ENCODE measurements around the gene FIG4.

GRCh38 chr6:109791301-109791700 lies 100.2 kb downstream of the FIG4 start:
- no peak for TF ChIP-seq POLR2A (IDR thresholded peaks at IDR 0.05; ENCODE audit: borderline replicate concordance, extremely low read depth, insufficient read depth, insufficient read length)
- no peak for TF ChIP-seq CTCF (IDR thresholded peaks at IDR 0.05 in 2 of 3, conservative IDR thresholded peaks at IDR 0.05 in 1 of 3; ENCODE audit: borderline replicate concordance in 1 of 3, insufficient read depth in 1 of 3, low read depth in 2 of 3, low read length in 2 of 3)
- no peak for TF ChIP-seq EZH2phosphoT487 (IDR thresholded peaks at IDR 0.05; ENCODE audit: borderline replicate concordance)
- no peak for TF ChIP-seq EZH2 (IDR thresholded peaks at IDR 0.05)
- TF ChIP-seq YY1 (IDR thresholded peaks at IDR 0.05; ENCODE audit: extremely low read depth, insufficient replicate concordance, low read depth, low read length): no peak
- no peak for TF ChIP-seq RAD21 (IDR thresholded peaks at IDR 0.05; ENCODE audit: low read depth)
- TF ChIP-seq POLR2AphosphoS5 (IDR thresholded peaks at IDR 0.05; ENCODE audit: low read depth, low read length): no peak
- TF ChIP-seq ATF3 (IDR thresholded peaks at IDR 0.05): no peak
- TF ChIP-seq REST (IDR thresholded peaks at IDR 0.05; ENCODE audit: low read depth): no peak
- TF ChIP-seq MAX (IDR thresholded peaks at IDR 0.05): no peak

Measured in HCT116 (cell line).